HG03097 (cell line): ENCODE results near the gene SEMA5A.

Experiments
- ATAC-seq: cut with Tn5 transposase; IDR thresholded peaks from one replicate; pipeline ENCODE4 v1.9.1; 2021; ENCODE audit not compliant: unreplicated experiment, low FRiP score

The SEMA5A gene

DNA sequence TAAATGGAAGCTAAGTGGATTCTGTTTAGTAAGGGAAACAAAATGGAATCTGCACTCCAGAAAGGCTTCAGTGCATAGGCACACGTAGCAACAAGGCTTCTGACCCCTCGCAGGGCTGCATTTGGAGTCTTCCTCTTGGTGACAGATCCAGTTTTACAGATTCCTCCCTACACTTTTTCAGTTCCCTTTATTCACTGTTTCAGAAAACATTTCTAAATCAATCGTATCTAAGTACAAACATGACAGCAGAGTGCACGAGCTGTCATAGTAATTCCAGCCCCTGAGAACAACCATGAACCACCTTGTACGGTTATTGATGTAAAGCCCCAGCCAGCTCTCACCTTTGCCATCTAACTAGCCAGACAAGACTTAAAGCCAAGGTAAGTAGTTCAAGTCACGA lies 491.6 kb downstream of the SEMA5A start:
- no peak for ATAC-seq

DNA sequence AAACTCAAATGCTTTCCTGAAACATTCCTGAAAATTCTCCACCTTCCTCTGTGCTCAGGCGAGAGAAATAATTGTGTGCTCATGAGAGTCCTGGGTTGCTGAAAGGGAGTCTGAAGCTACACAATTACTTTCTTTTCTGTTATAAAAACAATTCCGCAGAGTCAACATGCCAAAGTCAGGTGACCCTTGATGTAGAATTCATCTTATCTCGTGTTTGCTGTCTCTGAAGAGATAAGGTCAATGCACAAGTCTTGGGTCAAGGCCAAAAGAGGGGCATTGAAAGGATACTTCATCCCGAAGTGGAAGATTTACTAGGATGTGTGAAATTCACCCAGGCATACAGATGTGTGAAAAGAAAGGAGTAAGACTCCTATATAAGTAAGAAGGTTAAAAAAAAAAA lies 493.5 kb downstream of the SEMA5A start:
- ATAC-seq = no peak

DNA sequence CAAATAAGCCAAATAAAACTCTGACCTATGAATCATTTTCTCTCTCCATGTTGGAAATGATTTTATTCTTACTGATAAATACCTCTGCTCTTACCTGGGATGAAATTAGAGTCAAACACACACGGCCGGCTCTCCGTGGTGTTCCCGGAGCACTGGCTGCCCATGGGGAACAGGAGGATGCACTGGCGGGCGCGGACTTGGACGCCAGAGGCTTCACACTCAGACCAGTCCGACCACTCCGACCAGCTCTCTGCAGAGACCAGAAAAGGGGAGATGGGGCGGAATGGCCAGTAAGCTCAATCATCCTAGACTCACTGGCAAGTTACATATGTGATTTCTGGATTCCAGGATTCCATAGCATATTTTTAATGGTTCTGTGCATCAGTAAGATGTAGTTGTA lies 494.1 kb downstream of the SEMA5A start:
- no peak for ATAC-seq

DNA sequence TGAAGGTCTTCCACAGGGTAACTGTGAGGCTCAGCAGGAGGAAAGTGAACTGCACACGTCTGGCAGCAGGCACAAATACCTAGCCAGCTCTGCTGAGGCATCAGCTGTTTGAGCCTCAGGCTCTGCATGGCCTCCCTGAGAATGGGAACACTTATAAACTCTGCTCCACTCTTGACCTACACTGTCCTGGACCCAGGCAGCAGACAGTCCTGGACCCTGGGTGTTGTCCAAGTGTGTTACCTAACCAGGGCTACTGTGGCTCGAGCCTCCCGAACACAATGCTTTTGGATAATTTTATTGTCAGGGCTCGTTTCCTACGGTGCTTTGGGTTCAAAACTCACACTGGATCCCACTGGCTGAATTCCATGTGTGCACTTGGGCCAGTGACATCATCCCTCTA lies 497.9 kb downstream of the SEMA5A start:
- no peak for ATAC-seq

DNA sequence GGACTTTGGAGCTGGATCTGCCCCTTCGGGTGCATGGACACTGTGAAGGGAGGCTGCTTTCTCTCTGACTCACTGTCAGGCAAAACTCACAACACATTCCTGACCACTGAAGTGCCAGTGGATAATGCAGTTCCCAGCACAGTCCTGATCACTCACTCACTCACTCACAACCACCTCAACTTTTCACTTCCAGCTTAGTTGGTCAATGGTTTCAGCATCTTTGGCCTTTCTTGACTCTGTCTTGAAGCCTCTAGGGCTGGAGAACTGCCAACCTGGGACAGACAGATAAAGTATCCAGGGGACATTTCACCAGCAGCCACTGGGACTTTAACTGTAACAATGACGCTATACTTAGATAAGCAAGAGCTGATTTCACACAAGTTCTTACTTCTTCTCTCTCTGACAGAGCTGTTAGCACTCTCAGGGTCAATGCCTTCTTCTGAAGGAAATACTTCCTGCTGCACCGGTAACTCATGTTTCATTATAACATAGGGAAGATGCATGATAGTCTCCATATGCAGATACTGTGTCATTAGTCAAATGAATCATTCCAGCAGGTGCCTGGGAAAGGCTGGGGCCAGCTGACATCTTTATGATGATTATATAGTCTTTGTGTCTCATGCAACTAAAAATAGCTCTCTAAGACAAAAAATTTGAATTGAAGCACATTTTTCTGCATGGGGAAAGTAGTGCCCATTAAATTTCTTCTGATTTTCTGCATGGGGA lies 499.0 kb downstream of the SEMA5A start:
- no peak for ATAC-seq

DNA sequence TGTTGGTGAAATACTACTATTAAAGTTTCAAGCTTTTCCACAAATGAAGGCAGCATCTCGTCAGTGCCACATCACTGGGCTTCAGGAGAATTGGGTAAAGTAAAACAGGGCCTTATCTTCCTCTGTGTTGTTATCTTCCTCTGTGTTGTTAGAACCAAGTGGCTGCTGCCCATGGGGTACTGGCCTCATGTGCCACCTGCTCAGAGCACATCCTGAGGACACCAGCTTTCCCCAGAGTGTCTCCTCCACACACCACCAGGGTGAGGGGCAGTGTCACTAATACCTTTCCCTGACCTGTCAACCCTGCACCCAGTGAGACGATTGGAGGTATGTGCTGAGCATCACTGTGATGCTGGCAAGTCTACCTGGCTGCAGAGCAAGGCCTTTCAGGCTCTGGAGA lies 499.9 kb downstream of the SEMA5A start:
- no peak for ATAC-seq

DNA sequence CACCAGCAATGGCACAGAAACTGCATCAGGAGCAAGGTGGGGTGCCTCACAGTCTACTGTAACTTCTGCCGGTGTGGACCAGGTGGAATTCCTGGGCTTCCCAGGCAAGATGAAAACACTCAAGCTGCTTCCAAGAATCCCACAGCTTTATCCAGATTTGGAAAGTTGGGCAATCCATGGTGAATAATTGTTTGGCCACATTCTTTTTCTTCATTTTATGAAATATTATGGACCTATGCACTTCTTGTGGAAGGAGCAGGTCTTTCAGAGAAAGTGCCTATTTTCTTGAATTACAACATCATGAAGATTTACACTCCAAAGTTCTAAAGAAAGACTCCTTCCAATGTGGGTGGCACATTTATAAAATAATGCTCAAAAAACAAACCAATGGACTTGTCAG lies 503.6 kb downstream of the SEMA5A start:
- ATAC-seq = no peak

DNA sequence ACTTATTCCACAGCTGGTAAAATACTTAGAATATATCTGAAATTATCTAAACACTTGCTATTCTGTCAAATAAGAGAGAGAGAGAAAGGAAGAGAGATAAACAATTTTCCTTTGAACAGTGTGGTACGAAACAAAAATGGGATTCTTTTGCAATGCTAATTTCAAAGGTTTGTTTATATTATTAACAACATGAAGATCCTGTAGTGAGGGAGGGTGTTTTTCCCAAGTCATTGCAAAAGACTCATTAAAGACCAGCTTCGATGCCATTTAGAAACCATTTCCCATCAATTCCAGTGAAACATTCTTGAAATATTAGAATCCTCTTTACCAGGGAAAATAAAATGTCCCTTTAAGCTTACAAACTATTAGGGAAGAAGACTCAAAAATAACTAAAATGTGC lies 505.4 kb downstream of the SEMA5A start:
- ATAC-seq = no peak

DNA sequence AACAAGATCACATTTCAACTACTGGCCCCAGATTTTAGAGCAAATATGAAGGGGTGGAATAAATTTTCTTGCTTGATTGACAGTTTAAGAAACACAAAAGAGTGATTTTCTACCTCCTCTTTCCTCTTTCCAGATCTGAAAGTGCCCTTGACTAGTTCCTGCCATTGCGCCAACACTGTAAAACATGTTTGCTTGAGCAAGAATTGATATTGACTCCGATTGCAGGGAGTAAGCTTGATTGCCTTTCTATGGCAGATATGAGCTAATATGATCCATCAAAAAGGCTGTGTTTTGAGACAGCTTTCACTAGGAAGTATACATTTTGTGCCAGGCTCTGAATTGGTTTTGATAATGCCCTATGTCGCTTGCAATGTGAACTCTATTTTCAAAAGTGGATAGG lies 508.8 kb downstream of the SEMA5A start:
- no peak for ATAC-seq

DNA sequence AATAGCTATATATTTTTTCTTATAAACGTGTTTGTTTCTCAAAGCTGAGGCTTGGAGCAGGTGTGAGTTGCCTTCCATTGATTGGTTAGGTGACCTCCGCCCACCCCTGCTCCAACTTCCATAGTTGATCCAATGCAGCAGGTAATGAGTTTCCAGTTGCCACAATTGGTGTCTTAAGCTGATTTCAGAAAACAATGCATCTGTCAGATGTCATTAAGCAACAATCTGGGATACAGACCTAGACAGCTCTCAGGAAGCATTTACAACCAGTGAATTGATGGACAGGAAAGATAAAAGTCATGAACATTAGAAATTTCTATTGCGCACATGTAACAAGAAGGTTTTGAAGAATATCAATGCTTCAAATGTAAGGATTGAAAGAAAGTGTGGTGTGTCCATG lies 510.5 kb downstream of the SEMA5A start:
- ATAC-seq = no peak

DNA sequence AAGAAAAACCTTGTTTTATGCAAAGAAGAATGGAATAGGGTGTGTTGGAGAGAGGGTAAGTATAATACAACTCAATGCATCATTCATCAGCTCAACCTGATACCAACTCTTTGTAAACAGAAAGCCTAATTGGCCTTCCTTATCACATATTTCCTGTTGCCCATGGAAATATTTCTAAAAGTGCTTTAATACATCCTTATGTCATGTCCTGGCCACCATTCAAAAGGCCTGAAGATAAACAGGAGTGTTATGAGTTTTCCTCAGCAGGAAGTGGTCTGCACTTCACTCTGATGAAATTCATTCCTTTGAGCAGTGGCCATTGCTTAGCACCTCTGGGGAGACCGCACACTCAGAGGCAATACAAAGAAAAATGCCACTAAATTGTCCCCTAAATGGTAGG lies 511.2 kb downstream of the SEMA5A start:
- ATAC-seq = no peak

DNA sequence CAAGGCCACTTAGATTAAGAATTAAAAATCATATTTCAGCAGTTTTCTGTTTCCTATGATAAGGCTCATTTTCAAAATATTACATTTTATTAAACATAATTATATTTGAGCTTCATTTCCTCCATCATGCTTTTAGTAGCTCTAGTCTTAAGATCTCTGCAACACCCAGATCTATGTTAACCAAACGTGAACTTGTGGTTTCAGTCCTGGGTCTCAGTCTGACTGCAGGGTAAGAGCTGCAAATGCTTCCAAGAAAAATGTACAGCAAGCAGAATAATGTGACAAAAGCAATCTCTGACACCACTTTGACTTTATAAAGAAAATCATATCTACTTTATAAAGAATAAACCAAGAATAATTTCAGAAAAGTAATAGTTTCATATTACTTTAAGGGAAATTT lies 512.4 kb downstream of the SEMA5A start:
- no peak for ATAC-seq

DNA sequence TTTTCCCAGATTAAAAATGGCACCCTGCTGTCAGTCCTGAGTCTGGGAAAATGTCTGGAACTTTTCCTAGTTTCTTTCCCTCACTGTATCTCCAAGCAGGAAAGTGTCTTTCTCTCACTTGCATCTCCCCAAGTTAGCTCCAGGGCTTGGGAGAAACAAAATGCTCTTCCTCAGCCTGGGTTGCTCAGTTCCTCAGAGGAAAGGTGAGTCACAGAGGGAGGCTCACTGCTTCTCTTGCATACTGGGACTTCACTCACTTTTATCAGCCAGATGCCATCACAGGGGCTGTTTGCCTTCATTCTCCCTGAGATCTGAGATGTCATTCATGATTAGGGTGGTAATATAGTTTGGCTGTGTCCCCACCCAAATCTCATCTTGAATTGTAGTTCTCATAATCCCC lies 519.9 kb downstream of the SEMA5A start:
- no peak for ATAC-seq

DNA sequence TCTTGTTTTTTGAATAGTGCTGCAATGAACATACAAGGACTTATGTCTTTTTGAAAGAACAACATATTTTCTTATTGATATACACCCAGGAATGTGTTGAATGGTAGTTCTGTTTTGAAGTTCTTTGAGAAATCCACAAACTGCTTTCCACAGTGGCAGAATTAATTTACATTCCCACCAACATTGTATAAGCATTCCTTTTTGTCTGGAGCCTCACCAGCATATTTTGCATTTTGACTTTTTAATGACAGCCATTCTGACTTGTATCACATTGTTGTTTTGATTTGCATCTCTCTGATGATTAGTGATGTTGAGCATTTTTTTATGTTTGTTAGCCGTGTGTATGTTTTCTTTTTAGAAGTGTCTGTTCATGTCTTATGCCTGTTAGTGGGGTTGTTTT lies 524.9 kb downstream of the SEMA5A start:
- no peak for ATAC-seq

DNA sequence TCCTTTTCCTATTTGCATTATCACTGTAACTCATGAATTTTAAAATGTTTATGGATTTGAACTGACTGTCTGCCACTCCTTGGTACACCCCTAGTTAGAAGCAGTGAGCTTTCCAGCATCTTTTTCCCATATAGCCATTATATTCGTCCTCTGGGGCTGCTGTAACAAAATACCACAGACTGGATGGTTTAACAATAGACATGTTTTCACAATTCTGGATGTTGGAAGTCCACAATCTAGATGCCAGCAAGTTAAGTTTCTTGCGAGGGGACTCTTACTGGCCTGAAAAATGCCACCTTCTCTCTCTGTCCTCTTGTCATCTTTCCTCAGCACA lies 530.0 kb downstream of the SEMA5A start:
- ATAC-seq = no peak

DNA sequence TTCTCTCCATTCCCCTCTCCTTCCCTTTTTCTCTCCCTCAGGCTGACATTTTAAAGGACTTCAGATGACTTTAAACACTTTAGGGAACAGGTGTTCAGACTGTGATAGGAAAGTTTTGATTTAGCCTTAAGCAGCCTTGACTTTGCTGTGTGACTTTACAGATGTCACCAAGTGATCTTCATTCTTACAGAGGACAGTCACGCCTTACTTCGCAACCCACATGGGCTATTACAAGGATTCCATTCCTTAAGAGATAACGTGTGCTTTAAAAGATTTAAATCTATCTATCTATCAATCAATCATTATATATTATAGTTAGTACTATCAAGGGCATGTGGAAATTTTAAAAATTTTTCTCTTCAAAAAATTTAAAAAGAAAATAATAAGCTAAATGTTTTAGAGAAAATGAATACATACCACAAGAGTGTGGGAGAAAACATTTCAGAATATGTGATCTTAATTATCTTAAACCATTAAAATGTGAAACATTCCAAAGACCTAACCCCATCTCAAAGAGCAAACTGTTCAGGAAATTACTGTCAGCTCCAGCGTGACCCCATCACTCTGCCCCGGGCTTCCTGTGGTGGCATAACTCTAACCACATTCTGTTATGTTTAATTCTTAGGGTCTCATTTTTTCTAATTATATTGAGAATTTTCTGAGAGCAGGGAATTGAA lies 530.5 kb downstream of the SEMA5A start:
- no peak for ATAC-seq

DNA sequence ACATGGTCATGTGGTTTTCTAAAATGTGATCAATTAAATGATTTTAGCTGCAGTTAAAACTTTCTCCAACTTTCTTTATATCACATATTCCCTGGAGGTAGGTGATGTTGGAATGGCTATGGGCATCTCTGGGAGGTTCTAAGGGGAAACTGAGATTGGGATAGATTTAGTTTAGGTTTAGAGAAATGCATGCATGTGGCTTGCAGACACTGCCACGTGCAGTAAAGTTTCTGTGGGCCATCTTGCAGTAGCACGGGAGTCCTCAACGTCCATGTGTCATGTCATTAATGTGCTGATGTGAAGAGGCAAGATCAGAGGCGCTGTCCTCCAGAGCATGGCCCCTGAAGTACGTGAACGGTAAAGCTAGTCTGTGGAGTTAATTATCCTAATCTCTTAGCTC lies 532.7 kb downstream of the SEMA5A start:
- ATAC-seq = no peak

DNA sequence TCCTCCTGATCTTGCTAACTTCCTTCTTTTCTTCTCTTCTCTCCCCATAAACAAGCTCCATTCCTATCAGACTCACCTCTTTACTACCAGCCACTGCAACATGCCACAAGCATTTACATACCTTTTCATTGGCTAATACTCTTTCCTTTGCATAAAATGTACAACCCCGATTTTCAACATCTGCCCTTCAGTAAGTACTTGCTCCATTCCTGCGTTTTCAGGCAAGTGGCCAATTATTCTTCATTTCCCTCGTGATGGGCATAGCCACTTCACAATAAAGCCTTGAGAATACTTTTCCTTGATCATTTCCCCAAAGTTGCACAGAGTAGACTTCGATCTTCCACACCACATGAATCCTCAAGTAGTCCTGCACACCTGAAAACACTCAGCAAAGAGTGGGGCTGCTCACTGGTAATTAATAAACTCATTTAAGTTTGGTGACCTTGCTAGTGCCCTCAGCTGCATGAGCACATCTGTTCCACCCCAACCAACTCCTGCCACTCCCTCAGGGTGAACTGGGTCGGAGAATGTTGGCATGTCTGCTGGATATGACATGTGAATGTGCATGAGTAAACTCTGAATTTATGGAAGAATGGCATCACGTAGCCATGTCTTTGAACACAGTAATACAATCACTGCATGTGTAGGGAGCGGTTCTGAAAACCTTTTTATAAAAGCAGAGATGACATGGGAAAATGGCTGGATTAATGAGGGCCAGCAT lies 535.8 kb downstream of the SEMA5A start:
- ATAC-seq = no peak

DNA sequence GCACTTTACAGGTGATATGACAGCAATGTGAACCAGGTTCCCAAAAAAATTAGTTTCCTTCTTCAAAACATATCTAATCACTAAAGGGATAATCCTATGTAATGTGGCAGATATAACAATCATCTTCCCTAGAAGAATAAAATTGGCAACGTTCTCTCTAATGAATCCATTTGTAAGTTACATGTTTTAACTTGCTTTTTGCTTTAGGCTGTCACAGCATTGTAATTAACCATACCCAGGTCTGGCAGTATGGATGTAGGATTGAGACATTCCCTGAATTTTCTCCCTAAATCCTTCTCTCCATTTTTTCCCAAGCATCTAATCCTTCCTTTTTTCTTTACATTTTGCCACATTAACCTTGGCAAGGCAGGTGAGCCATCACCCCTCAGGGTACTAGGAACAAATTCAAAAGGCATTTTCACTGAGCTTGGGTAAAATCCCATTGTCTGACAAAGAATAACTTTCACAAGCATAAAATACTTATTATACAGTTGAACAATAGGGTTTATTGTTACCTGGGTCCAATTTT lies 548.3 kb downstream of the SEMA5A start:
- no peak for ATAC-seq

DNA sequence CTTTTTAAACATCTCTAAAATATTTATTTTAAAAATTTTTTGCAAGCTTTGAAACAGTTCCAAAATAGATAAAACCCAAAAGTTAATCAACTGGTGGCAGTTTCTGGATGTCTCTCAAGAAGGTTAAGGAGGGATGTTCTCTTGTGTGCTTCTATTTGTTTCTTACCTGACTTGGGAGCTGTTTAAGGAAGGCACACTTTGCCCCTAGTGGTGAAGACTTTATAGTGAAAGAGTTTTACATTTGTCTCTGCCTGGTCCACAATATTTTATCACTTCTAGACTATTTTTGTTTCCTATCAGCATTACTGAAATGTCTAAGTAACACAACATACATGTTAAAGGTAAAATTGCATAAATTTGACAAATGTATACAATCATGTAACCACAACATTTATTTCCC lies 552.8 kb downstream of the SEMA5A start:
- no peak for ATAC-seq
